Stimulated activated CD8-positive, alpha-beta memory T cell treated with anti-CD3 and anti-CD28 coated beads, Interleukin-4, amount 100 ng/mL, for 48 hours (primary cell): ENCODE measurements around the gene ELOVL1.
"Not testable (repeated sequence)": the region's sequence is repeated elsewhere in the genome, so short reads cannot be mapped to it uniquely, and the experiment has no call there.

Experiments used
- DNase-seq: peaks from one replicate; pipeline ENCODE4 v3.0.0-alpha.2; 2020

ELOVL1 gene

DNA sequence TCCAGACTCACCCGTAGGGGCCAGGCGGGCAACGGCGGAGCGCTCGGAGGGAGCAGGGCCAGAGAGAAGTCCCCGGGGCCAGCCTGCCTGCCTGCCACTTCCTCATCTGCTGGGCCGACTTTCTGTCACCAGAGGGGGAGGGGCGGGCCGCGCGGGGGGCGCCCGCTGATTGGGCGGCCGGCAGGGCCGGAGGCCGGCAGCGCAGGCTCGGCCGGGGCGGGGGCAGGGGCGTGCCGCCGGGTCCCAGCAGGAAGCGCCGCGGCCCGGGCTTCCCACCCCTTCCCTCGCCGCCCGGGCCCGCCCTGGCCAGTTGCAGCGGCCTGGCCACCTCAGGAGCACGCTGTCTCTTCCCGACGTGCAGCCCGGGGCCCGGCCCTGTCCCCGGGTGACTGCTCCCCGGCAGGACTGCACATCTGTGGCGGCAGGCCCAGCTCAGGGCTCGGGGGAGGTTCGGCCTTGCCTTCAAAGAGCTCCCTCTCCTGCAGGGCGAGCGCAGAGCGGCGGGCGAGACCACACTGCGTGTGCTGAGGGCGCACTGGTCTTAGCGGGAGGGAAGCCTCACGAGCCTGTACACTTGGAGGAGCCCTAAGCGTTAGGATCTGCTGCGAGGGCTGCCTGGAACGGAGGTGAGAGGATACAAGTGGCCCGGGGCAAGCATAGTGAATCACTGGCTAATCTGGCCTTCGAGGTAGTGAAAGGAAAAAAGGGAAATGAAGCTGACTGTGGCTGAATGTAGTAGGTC lies at the start of gene ELOVL1:
Gene ELOVL1, minus strand, starts transcription at position 108 of the 742 bp plus-strand sequence. CDS start 2,402 bp downstream, outside the sequence.
- peak; percentile 92 for DNase-seq

DNA sequence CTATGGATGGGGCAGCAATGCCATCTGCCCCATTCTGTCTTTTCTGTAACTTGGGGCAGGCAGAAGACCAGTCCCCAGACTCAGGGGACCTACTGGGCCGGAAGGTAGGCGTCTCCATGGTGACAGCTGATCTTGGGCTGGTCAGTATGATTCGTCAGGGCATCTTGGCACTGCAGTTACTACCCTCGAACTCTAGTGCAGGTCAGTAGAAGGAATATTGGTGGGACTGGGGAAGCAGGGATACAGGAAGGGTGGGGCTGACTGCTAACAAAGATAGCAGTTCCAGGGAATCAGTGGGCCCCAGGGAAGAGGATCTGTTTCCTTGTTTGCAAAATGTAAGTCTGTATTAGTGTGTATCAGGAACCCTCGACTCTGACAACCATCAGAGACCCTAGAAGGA lies 48.1 kb upstream of the ELOVL1 start:
- DNase-seq, result no peak

DNA sequence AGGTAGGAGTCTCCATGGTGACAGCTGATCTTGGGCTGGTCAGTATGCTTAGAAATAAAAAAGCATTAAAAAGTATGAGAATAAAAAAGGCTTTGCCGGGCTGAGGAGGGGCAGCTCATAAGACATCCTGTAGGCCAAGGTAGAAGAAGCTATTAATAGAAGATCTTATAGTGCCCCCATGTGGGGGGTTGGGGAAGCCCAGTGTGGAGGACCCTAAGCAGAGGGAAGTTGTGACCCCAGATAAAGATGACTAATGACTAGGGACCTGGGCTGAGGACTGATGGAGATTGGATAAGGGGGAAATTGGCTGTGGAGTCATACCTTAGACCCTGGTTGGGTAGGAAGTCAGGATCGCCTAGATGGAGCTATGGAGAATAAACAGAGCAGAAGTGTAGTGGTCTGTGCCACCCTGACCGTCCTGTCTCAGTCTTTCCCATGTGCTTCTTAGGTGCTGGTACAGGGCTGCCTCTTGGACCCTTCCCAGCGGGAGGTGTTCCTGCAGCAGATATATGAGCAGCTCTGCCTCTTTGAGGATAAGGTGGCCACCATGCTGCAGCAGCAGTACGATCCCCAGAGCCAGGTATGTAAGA lies 46.9 kb upstream of the ELOVL1 start:
- peak; percentile 77 for DNase-seq

DNA sequence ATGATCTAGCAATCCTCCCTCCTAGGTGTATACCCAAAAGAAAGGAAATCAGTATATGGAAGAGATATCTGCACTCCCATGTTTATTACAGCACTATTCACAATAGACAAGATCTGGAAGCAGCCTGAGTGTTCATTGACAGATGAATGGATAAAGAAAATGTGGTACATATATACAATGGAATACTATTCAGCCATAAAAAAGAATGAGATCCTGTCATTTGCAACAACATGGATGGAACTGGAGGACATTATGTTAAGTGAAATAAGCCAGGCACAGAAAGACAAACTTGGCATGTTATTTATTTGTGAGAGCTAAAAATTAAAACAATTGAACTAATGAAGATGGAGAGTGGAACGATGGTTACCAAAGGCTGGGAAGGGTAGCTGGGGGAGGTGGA lies 45.6 kb upstream of the ELOVL1 start:
- DNase-seq, result not testable (repeated sequence)

DNA sequence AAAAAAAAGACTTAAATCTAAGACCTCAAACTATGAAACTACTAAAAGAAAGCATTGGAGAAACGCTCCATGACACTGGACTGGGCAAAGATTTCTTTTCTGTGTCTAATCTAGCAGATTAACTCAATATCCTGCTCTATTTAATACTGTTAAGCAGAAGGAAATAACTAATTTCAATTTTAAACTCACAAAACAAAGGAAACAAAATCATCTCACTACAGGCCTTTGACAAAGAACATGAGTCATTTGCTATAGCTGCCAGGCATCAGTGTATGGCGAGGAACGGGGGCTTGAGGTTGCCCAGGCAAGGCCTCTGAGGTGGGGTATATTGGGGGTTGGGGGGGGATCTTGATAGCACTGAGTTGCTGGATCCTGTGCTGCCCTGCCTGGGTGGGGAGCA lies 42.8 kb upstream of the ELOVL1 start:
- no peak for DNase-seq

DNA sequence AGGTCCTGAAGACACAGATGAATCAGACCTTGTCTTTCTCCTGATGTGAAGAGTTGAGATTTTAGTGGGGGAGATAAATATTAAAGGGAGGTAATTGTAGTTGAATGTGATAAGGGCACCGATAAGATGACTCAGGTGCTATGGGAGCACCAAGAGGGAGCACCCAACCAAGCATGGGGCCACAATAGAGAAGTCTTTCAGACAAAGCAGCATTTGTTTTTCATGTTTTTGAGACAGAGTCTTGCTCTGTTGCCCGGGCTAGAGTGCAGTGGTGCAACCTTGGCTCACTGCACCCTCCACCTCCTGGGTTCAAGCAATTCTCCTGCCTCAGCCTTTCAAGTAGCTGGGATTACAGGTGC lies 38.0 kb upstream of the ELOVL1 start:
- DNase-seq, result no peak

DNA sequence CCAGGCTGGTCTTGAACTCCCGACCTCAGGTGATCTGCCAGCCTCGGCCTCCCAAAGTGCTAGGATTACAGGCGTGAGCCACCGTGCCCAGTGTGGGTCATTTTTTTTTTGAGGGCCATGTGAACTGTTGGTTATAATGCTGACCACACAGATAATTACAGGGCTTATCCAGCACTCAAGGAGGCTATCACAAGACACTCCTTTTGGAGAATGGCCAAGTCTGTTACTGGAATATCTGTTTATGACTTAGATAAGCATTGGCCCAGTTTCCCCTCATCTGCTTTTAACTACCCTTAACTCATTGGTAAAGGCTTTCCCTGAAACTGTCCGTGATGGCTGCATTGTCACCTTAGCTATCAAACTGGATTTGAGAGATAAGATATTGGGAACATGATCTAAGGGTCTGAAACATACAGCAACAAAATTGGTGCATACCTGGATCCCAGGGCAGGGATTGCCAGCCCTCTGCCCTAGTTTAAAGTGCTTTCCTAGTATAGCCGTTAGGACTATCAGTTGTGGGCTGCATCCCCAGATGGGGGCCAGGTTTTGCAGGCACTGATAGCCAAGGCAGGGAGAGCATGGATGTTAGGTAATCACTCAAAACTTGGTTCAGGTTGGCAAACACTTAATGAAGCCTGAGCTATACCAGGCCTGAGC lies 37.5 kb upstream of the ELOVL1 start:
- DNase-seq, result no peak

DNA sequence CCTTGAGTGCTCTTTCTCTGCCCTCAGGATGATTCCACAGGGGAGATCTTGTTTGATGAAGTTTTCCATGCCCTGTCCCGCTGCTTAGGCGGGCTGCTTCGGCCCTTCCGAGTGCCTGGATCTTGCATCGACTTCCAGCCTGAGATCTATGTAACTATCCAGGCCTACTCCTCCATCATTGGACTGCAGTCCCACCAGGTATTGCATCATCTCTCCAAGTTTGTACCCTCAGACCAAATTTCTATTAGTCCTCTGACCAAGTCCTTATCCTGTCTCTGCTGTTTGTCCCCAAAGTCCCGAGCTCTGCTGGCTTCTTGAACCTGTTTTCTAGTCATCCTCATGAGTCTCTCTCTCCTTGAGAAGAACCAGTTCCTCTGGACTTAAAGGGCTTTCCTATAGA lies 36.5 kb upstream of the ELOVL1 start:
- no peak for DNase-seq

DNA sequence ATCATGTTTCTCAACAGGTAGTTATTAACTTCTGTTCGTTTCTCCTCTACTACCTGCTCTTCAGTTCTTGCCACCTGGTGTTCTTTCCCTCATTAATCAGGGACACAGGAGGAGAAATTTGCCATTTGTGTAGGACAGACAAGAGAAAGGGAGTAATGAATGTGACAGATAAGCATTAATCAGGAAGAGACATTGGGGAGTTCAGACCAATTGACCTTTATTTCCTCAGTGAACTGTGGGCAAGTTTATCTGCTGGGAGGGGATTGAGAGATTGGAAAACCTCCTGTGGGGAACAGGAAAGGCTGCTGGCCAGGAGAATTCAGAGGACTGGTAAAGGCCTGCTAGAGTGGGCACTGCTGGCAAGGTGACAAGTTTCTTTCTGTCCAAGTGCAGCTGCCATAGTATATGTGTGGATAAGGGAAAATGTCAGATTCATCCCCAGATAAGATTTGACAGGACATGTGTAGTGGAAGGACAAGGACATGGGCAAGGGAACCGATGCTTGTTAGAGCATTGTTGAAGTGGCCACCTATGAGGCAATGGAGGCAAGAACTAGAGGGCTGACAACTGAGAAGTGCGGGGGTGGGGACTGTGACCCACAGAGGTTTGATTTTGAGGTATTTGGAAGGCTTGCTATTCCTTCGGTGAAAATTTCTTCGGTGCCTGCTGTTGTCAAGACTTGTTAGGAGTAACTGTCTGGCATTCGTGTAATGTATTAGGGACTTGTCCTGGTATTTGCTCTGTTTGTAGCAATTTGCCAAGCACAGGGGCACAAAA lies 34.5 kb upstream of the ELOVL1 start:
- DNase-seq, result no peak

DNA sequence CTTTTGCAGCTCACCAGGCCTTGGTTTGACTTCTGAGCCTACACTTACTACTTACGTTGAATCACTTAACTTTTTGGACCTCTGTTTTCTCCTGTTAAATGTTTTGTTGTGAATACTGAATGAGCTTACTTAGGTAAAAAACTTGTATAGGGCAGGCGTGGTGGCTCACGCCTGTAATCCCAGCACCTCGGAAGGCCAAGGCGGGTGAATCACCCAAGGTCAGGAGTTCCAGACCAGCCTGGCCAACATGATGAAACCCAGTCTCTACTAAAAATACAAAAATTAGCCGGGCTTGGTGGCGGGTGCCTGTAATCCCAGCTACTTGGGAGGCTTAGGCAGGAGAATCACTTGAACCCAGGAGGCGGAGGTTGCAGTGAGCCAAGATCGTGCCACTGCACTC lies 32.6 kb upstream of the ELOVL1 start:
- not testable (repeated sequence) for DNase-seq

DNA sequence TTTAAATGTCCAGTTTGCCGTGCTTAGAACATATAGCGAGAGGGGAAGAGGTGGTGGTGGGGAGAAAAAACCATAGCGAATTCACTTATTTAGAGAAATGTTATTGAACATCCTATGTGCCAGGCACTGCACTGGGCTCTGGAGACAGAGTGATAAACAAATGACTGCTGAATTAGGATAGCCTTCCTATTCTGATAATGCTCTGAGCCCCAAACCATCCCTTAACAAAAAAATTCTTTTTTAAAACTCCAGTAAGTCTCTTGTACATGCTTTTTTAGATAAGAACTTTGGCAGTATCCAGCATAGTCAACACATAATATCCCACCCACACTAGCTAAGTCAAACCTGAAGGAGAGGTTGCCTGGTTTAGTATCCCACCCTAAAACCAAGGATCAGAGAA lies 30.4 kb upstream of the ELOVL1 start:
- no peak for DNase-seq

DNA sequence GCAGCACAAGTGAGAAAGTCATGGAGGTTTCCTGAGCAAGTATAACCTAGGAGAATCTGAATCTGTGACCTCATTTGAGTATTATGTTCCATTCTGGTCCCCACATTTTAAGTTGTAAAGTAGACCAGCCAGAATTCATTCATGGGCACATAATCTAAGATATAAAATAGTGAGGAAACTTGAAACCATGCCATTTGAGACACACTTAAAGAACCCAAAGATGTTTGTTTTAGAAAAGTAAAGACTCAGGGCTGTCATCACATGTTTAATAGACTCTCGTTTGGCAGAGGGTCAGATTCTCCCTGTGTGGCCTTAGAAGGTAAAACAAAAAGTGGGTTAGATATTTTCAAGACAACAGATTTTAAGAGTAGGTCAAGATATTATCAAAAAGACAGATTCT lies 28.2 kb upstream of the ELOVL1 start:
- no peak for DNase-seq

DNA sequence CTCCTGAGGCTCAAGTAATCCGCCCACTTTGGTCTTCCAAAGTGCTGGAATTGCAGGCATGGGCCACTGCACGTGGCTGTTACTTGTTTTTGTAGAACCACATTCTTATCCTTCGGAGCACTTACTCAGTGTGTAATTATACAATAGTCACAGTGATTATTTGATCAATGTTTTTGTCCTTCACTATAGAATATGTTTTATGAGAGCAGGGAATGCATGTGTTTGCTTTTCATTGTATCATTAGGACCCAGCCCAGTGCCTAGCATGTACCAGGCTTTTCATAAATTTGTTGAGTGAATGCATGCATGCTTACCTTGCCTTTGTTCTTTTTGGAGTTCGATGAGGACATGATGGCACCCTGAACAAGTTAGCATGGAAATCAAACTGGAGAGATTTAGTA lies 27.7 kb upstream of the ELOVL1 start:
- DNase-seq, result no peak

DNA sequence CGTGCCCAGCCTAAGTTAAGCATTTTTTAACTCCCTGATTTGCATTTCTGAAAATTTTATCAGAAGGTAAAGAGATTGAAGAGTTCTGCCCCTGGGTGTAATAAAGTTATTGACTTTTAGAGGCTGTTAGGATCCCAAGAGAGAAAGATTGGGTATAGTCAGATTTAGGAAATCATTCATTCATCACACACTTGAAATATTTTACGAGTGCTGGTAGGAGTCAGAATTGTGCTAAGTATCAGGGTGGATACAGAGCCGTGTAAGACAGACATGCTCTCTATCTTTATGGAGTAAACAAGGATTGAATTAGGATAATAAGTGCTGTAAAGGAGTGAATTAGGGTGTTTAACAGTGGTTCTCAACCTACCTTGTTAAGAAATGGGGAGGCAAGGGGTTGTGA lies 24.9 kb upstream of the ELOVL1 start:
- no peak for DNase-seq

DNA sequence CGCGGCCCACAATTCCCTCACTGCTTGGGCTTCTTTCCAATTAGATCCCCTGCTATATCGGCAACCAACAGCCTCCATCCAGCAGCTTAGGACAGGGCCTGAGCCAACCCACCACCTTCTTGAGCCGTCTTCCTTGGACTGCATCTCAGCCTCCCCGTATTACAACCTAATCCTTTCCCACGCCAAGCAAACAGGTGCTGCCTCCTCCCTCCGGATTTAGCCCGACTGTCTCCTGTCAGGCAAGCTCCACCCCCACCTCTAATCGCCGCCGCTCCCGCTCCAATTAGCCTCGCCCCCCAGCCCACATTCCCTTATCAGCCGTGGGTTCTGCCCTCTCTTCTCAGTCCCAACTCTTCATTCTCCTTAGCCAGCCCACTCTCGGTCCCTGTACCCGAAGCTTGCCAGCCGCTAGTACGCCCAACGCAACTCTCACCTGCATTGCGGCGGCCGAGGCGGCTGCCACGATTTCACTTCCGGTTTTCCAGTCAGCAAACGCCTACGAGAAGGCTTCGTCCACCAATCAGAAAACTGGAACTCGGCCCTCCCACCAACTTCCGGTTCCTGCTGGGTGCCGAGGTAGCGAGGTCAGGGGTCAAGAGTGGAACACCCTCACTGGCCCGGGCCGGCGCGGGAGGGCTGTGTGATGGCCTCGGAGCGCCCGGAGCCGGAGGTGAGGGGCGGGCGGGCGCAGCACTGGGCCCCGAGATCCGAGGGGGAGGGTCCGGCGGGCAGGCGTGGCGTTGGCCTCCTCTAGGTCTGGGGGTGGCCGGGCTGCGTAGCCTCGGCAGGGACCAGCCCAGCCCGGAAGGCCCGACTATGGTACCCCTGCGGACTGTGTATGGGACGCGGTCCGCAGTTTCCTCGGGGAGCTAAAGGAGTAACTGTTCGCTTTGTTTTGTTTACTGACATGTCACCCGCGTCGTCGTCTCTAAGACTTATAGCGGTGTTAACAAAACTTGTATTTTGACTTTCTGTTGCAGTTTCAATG lies 21.8 kb upstream of the ELOVL1 start, which contains the start of the genes MED8 and SZT2:
Gene MED8, minus strand, starts transcription at position 475 of the 988 bp plus-strand sequence. Its CDS starts 36 bp downstream, at position 439.
Gene SZT2, plus strand, starts transcription at position 574 of the 988 bp plus-strand sequence. Its CDS starts 70 bp downstream, at position 644.
- peak; percentile 96 for DNase-seq

DNA sequence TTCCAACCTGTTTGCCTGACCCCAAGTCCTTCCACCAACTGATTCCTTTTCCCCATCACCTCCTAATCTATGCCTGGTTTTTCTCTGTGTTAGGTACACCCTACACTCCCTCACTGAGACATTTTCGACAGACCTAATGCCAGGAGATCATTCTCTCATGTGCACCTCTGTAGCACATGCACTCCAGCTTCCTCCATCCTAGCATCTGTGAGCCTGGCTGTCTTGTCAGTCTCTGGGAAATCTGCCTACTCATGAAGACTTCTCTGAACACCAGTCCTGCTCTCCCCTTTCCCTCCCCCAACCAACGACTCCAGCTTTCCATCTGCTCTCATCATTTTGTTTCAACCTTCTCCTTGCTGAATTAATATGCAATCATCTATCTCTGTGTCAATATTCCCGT lies 20.8 kb upstream of the ELOVL1 start:
- no peak for DNase-seq

DNA sequence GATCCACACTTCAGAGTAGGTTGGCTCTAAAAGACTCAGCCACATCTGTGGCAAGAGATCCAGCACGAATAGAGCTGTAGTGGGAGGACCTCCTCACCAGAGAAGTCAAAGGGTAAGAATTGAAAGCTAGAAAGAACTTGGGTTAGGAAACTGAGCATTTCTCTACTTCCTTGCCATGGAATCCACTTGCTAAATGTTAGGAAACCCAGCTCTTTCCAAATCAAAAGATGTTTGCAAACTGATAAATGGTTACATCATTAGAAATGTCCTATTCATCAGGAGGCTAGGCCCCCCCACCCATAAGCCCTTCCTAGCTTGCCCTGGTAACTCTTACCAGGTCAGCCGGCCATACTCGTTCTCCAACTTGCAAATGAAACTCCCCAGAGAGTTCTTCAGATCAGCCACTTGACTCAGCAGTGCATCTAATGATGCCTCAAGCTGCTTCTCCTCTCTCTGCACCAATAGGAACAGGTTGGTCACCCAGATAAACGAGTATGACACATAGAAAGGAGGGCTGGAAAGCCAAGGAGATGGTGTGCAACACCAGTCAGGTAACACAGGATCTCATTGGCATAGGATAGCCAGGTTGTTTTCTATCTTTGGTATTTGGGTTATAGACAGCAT lies 20.3 kb upstream of the ELOVL1 start:
- DNase-seq, result no peak

DNA sequence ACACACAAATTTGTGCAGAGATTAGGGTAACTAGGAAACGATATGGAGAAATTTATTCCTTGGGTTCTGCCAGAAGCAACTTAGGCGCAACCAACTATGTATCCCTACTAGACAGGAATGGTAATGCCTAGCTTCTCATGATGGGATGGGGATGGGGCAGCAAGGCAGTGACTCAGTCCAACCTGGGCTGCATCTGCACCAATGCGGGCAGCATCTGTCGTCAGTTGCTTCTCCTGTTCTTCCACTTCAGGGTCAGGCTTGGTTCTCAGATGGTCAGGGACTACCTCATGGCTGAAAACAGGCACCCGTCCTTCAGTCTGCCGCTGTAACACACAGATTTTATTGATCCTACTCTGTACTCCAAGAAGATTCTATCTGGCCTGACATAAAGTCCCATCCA lies 18.9 kb upstream of the ELOVL1 start:
- no peak for DNase-seq

DNA sequence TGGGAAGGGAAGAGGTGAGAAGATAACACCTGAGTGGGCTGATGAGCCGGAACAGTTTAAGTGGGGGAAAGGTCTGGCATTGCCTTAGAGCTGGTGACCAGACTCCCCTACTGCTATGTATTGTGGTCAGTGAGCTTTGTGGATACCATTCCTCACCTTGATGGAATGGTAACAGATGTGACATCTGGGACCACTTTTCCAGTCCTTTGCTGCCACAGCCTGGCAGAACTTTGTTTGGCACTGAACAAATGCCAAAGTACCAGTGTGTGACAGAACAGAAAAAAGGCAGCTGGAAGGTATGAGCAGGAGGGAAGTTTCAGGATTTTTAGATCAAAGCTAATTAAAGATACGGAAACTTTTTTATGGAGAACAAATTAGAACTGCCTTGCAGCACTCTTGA lies 15.6 kb upstream of the ELOVL1 start:
- no peak for DNase-seq

DNA sequence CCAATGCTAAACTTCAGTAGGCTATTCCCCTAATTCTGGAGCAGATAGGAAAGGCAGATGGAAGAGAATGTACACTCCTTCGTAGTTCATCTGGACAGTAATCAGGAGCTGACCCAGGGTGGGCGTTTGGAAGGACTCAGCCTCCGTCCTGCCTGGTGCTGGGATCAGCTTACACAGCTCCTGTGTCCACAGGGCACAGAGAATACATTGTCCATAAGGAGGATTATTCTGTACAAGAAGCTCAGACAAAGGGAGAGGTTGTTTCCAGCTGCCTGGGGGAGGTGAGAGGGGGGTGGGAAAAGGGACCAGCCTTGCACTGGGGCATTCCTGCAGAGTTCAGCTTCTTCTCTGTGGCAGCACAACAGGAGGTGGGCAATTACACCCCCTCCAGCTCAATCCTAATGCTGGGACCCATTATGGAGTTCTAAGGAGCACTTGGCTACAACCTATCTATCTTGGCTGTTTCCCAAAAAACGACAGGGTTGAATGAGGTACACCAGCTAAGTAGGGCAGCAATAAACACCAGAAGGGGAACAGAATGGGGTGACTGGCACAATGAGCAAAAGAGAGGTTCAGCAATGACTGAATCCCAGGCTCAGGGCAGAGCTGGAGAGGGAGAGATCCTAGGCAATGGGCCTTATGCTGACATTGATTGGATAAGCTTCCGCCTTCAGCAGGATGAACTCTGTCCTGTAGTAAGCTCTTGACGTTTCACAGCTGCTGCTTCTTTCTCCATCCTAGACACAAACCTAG lies 14.4 kb upstream of the ELOVL1 start:
- no peak for DNase-seq

DNA sequence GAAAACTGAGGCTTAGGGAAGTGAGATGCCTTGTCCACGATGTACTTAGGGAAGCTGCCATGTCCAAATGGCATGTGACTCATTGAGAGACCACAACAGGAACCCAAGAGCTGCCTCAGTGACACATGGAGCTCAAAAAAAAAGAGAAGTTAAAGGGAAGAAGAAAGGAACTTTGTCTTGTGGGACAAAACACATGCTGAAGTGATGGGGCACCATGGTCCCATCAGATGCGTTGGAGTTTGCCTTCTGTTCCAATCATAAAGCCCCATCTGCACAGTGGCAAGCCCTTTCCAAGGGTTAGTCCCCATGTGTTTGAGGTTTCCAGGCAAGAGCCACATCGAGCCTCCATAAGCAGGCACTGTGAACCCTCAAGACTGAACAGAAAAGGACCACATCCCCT lies 13.8 kb upstream of the ELOVL1 start:
- DNase-seq, result no peak
